ENCODE data around the gene HDAC9. TPM values are rescaled to one million over a fixed set of nuclear protein-coding genes. Genes with fewer than 3 reads are reported as not detected.
A peak's percentile ranks its signal among the peaks of the same experiment; 100 is the strongest.

Gene HDAC9
- total RNA-seq, 1 donor from 2014 or later = 27.6 TPM

GRCh38 chr7:18890134-18890533 is 394.6 kb downstream of the HDAC9 start:
- intact Hi-C loops (cut with DNase I) = no loop called here
- no peak for DNase-seq (ENCODE audit: low spot score)
- ATAC-seq = no peak

- intact Hi-C loops (cut with DNase I) = no loop called here
- ATAC-seq (no peak), DNase-seq (ENCODE audit: low spot score) (no peak)
These were observed 395.5 kb downstream of the HDAC9 start for GRCh38 chr7:18890885-18891621.

GRCh38 chr7:18893156-18893555 is 397.6 kb downstream of the HDAC9 start:
- intact Hi-C loops (cut with DNase I) = no loop called here

GRCh38 chr7:18894155-18894554 is 398.6 kb downstream of the HDAC9 start:
- intact Hi-C loops (cut with DNase I) = no loop called here
- no peak for ATAC-seq
- DNase-seq (ENCODE audit: low spot score) = no peak

More at GRCh38 chr7:18893156-18893555, 397.6 kb downstream of the HDAC9 start:
- no peak for ATAC-seq
- no peak for DNase-seq (ENCODE audit: low spot score)

- ATAC-seq (no peak), DNase-seq (ENCODE audit: low spot score) (no peak)
- intact Hi-C loops (cut with DNase I) = no loop called here
These were observed 399.9 kb downstream of the HDAC9 start for GRCh38 chr7:18895456-18895855.

- intact Hi-C loops (cut with DNase I) = no loop called here
- DNase-seq (ENCODE audit: low spot score) = no peak
- ATAC-seq = no peak
These were observed 400.9 kb downstream of the HDAC9 start for GRCh38 chr7:18896343-18896975.

- intact Hi-C loops (cut with DNase I) = no loop called here
- ATAC-seq = no peak
These were observed 404.7 kb downstream of the HDAC9 start for GRCh38 chr7:18900236-18900635.

GRCh38 chr7:18900803-18901202 is 405.3 kb downstream of the HDAC9 start:
- DNase-seq (ENCODE audit: low spot score) (no peak), ATAC-seq (peak; percentile 51)
- intact Hi-C loops (cut with DNase I) = no loop called here

More at GRCh38 chr7:18900236-18900635, 404.7 kb downstream of the HDAC9 start:
- no peak for DNase-seq (ENCODE audit: low spot score)

GRCh38 chr7:18901351-18901750 is 405.8 kb downstream of the HDAC9 start:
- ATAC-seq = no peak
- intact Hi-C loops (cut with DNase I) = no loop called here
- DNase-seq (ENCODE audit: low spot score) = no peak

GRCh38 chr7:18901982-18902421 is 406.5 kb downstream of the HDAC9 start:
- no peak for DNase-seq (ENCODE audit: low spot score)
- ATAC-seq = no peak
- intact Hi-C loops (cut with DNase I) = no loop called here

- DNase-seq (ENCODE audit: low spot score) (no peak), ATAC-seq (no peak)
- intact Hi-C loops (cut with DNase I) = no loop called here
These were observed 407.3 kb downstream of the HDAC9 start for GRCh38 chr7:18902892-18903291.

GRCh38 chr7:18903695-18904094 is 408.1 kb downstream of the HDAC9 start:
- intact Hi-C loops (cut with DNase I) = no loop called here
- no peak for DNase-seq (ENCODE audit: low spot score)
- ATAC-seq = peak; percentile 72

- intact Hi-C loops (cut with DNase I) = no loop called here
- ATAC-seq (no peak), DNase-seq (ENCODE audit: low spot score) (no peak)
These were observed 409.9 kb downstream of the HDAC9 start for GRCh38 chr7:18905316-18905943.

GRCh38 chr7:18906901-18907300 is 411.4 kb downstream of the HDAC9 start:
- intact Hi-C loops (cut with DNase I) = no loop called here
- DNase-seq (ENCODE audit: low spot score) = no peak
- no peak for ATAC-seq

- DNase-seq (ENCODE audit: low spot score) (no peak), ATAC-seq (no peak)
- intact Hi-C loops (cut with DNase I) = no loop called here
These were observed 417.6 kb downstream of the HDAC9 start for GRCh38 chr7:18913106-18913505.

- no peak for ATAC-seq
- intact Hi-C loops (cut with DNase I) = no loop called here
- DNase-seq (ENCODE audit: low spot score) = no peak
These were observed 421.3 kb downstream of the HDAC9 start for GRCh38 chr7:18916826-18917225.

GRCh38 chr7:18927134-18927533 is 431.6 kb downstream of the HDAC9 start:
- intact Hi-C loops (cut with DNase I) = no loop called here
- ATAC-seq = no peak

GRCh38 chr7:18936265-18936664 is 440.7 kb downstream of the HDAC9 start:
- DNase-seq (ENCODE audit: low spot score) = no peak
- intact Hi-C loops (cut with DNase I) = no loop called here
- ATAC-seq = no peak

More at GRCh38 chr7:18927134-18927533, 431.6 kb downstream of the HDAC9 start:
- no peak for DNase-seq (ENCODE audit: low spot score)

- DNase-seq (ENCODE audit: low spot score) (no peak), ATAC-seq (no peak)
- intact Hi-C loops (cut with DNase I) = no loop called here
These were observed 444.4 kb downstream of the HDAC9 start for GRCh38 chr7:18939771-18940592.
